ENCODE results near the gene MYH7.

The MYH7 gene

GRCh38 chr14:23436327-23437132, 1.1 kb upstream of the MYH7 start:
- no peak for ATAC-seq
- no peak for TF ChIP-seq TOX (CRISPR knock-in tag; IDR thresholded peaks at IDR 0.05; ENCODE audit: borderline replicate concordance)
- TF ChIP-seq PPARA (CRISPR knock-in tag; IDR thresholded peaks at IDR 0.05; ENCODE audit: borderline replicate concordance), result no peak
- no peak for TF ChIP-seq CREB5 (CRISPR knock-in tag; IDR thresholded peaks at IDR 0.05; ENCODE audit: low read depth)

- TF ChIP-seq ESRRG (CRISPR knock-in tag; IDR thresholded peaks at IDR 0.05) (no peak), PPARA (CRISPR knock-in tag; IDR thresholded peaks at IDR 0.05; ENCODE audit: borderline replicate concordance) (no peak), ISL1 (CRISPR knock-in tag; IDR thresholded peaks at IDR 0.05) (no peak), POU6F1 (CRISPR knock-in tag; IDR thresholded peaks at IDR 0.05; ENCODE audit: borderline replicate concordance, low read depth) (no peak), RARB (CRISPR knock-in tag; IDR thresholded peaks at IDR 0.05) (no peak), ZNF70 (CRISPR knock-in tag; IDR thresholded peaks at IDR 0.05) (no peak), ZNF565 (CRISPR knock-in tag; conservative IDR thresholded peaks at IDR 0.05; ENCODE audit: low read depth) (no peak), CSDC2 (CRISPR knock-in tag; IDR thresholded peaks at IDR 0.05) (no peak), ZFP3 (CRISPR knock-in tag; IDR thresholded peaks at IDR 0.05) (no peak)
- no peak for ATAC-seq
These were observed 805 bp downstream of the MYH7 start for GRCh38 chr14:23434488-23435222.

GRCh38 chr14:23433457-23433856, 2.0 kb downstream of the MYH7 start:
- no peak for ATAC-seq
- no peak for TF ChIP-seq POU6F1 (CRISPR knock-in tag; IDR thresholded peaks at IDR 0.05; ENCODE audit: borderline replicate concordance, low read depth)

- TF ChIP-seq TCF4 (CRISPR knock-in tag; IDR thresholded peaks at IDR 0.05; ENCODE audit: borderline replicate concordance) (no peak), BACH2 (CRISPR knock-in tag; IDR thresholded peaks at IDR 0.05; ENCODE audit: borderline replicate concordance) (no peak), ZNF70 (CRISPR knock-in tag; IDR thresholded peaks at IDR 0.05) (no peak), POU6F1 (CRISPR knock-in tag; IDR thresholded peaks at IDR 0.05; ENCODE audit: borderline replicate concordance, low read depth) (no peak), PPARA (CRISPR knock-in tag; IDR thresholded peaks at IDR 0.05; ENCODE audit: borderline replicate concordance) (no peak), ESRRG (CRISPR knock-in tag; IDR thresholded peaks at IDR 0.05) (no peak), CREB5 (CRISPR knock-in tag; IDR thresholded peaks at IDR 0.05; ENCODE audit: low read depth) (no peak), ARNTL (CRISPR knock-in tag; IDR thresholded peaks at IDR 0.05; ENCODE audit: borderline replicate concordance, low read depth) (no peak), ZNF565 (CRISPR knock-in tag; conservative IDR thresholded peaks at IDR 0.05; ENCODE audit: low read depth) (no peak), PATZ1 (CRISPR knock-in tag; IDR thresholded peaks at IDR 0.05; ENCODE audit: borderline replicate concordance) (no peak), SNAI2 (CRISPR knock-in tag; IDR thresholded peaks at IDR 0.05) (no peak), ZFP3 (CRISPR knock-in tag; IDR thresholded peaks at IDR 0.05) (no peak), OSR1 (CRISPR knock-in tag; IDR thresholded peaks at IDR 0.05) (no peak)
- no peak for ATAC-seq
These were observed 2.5 kb downstream of the MYH7 start for GRCh38 chr14:23432946-23433345.
